Astrocyte (in vitro differentiated cells and primary cell): ENCODE measurements around the gene DHRS13.

Source experiments
- CTCF ChIP-seq: IDR thresholded peaks from 2 replicates; pipeline ENCODE4 v1.5.1; 2011; ENCODE audit warnings: low read depth, mild to moderate bottlenecking, inconsistent platforms, low read length, moderate library complexity; ENCODE audit not compliant: insufficient read depth
- EZH2 ChIP-seq: IDR thresholded peaks from 2 replicates; pipeline ENCODE4 v1.6.1; 2012; ENCODE audit warnings: mild to moderate bottlenecking, low read length, inconsistent platforms; ENCODE audit not compliant: insufficient read depth

- no peak for TF ChIP-seq CTCF
- TF ChIP-seq EZH2: no peak
Measured at GRCh38 chr17:28926786-28927185, 23.9 kb upstream of the DHRS13 start.
